GM19395 (cell line): ENCODE data around the gene TMEM98.
"Not testable (repeated sequence)": the region's sequence is repeated elsewhere in the genome, so short reads cannot be mapped to it uniquely, and the experiment has no call there.

Experiments
- ATAC-seq: cut with Tn5 transposase; IDR thresholded peaks from one replicate; pipeline ENCODE4 v1.9.1; 2021; ENCODE audit warnings: mild to moderate bottlenecking, moderate library complexity; ENCODE audit not compliant: unreplicated experiment

The TMEM98 gene

DNA sequence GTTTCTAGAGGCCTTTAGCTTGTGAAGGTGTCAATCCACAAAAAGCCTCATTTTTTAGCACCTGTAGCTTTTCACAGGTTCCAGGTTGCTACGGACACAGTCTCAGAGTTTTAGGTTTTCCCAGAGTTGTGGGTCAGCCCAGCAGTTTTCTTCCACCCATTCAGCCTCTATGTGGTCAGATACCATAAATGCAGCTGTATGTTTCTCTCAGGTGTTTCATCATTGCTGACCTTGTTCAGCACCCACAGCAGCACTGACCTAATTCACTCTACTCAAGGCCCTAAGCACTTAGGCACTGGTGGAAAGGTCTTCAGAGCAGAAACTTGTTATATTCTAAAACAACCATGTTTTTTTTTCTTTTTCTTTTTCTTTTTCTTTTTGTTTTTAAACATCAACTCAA is 48.7 kb downstream of the TMEM98 start:
- no peak for ATAC-seq

GRCh38 chr17:32980230-32980629 is 52.3 kb downstream of the TMEM98 start:
- ATAC-seq: no peak

GRCh38 chr17:32981611-32982010 is 53.7 kb downstream of the TMEM98 start:
- not testable (repeated sequence) for ATAC-seq

DNA sequence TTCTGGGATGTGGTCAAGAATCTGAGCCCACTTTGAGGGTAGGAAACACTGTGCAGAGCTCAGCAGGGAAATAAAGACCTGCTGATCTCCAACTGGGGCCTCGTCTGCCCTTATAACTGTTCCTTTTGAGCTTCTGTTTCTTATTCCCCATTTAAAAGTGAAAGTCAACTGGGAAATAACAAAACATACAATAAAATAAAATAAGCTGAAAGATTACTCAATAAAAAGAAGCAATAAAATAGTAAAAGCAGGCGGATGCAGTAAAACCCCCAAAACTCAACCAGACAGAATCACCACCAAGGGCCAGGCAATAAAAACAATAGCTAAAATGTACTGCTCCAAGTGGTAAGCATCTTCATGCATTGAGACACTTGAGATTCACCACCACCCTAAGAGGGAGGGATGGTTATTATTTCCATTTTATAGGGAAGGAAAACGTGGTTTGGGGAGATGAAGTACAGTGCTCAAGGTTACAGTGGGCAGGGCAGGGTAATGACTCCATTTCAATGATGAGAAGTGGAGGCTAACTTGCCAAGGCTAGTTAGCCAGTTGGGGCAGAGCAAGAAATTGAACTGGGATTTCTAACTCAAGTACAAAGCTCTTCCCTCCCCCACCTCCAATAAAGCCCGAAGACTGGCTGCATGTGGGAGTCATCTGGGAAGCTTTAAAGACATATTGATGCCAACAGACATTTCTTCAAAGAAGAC is 57.2 kb downstream of the TMEM98 start:
- no peak for ATAC-seq

- ATAC-seq: not testable (repeated sequence)
Observed at GRCh38 chr17:32987453-32987805, 59.5 kb downstream of the TMEM98 start.

- not testable (repeated sequence) for ATAC-seq
Observed at GRCh38 chr17:32987868-32988267, 59.9 kb downstream of the TMEM98 start.

- no peak for ATAC-seq
Observed at GRCh38 chr17:32988481-32989101, 60.6 kb downstream of the TMEM98 start.

DNA sequence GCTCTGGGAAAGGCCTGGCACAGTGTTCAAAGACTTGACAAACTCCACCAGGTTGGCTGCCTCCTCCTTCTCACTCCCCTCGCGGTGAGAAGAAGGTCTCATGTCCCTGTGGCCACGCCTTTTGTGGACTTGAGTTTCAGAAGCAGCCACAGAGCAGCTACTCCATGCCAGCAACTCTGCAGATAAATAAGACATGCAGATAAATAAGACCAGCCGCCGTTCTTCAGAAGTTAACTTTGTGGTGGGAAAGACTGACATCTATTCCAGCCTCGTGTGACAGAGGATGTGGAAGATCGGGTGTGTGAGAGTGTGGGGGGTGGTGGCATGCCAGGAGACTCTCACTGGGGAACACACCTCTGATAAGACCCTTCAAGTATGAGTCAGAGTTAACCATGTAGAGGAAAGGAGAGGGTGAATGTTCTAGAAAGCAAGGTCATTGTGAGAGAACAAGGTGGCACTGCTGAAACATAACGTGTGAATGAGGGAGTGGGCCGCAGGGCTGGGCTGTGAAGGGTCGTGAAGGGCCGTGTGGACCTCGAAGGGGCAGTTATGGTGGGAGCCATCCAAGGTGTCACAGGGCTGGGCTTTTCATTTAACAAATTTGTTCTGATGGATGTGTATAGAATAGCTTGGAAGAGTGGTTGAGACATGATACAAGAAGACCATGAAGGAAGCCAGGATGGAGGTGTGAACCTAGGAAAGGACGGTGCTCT is 64.5 kb downstream of the TMEM98 start:
- ATAC-seq: no peak

DNA sequence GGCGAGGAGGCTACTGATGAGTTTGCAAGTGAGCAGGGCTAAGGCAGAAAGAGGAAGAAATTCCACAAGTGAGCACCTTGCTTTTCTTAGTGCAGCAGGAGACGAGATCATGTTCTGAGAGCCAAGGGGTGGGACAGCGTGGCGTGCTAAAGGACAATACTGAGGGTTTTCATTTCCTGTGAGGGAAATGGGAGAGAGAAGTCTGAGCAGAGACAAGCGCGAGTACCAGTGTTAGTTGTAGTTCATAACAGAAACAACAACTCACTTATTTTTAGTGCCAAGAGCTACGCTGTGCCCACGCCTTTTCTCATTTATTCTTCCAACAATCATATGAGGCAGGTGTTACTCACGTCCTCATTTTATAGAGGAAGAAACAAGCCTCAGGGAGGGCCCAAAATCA is 66.0 kb downstream of the TMEM98 start:
- ATAC-seq: no peak
